Measurements from ENCODE around the gene LANCL3. TPM values are rescaled to one million over a fixed set of nuclear protein-coding genes. Genes with fewer than 3 reads are reported as not detected.

LANCL3 gene
- total RNA-seq, 1 donor from 2014 or later, result 0.18 TPM

- H3K4me1 Mint-ChIP-seq, result no peaks in the 10 kb centered on the region
- no peaks in the 10 kb centered on the region for H3K36me3 Mint-ChIP-seq
- H3K9me3 Mint-ChIP-seq, result peaks cover 22% of the 10 kb centered on the region
- H3K27ac Mint-ChIP-seq, result no peak overlapping the region
- DNase-seq (ENCODE audit: low spot score in 2 of 2, unreplicated experiment in 2 of 2), result no peak
- no peak overlapping the region for H3K4me3 Mint-ChIP-seq
- peaks cover 2% of the 10 kb centered on the region for H3K27me3 Mint-ChIP-seq (ENCODE audit: low read depth)
- TF ChIP-seq CTCF (IDR thresholded peaks at IDR 0.05; ENCODE audit: unreplicated experiment), result no peak
Measured at GRCh38 chrX:37653397-37654085, 82.1 kb downstream of the LANCL3 start.

- Mint-ChIP-seq H3K27me3 (ENCODE audit: low read depth) (peaks cover 2% of the 10 kb centered on the region), H3K4me3 (no peak overlapping the region), H3K36me3 (no peaks in the 10 kb centered on the region), H3K9me3 (peaks cover 20% of the 10 kb centered on the region), H3K27ac (no peak overlapping the region), H3K4me1 (no peaks in the 10 kb centered on the region)
- DNase-seq (ENCODE audit: low spot score in 2 of 2, unreplicated experiment in 2 of 2), result no peak
- TF ChIP-seq CTCF (IDR thresholded peaks at IDR 0.05; ENCODE audit: unreplicated experiment), result no peak
Measured at GRCh38 chrX:37658343-37659030, 87.0 kb downstream of the LANCL3 start.

GRCh38 chrX:37659047-37659446 is 87.6 kb downstream of the LANCL3 start:
- Mint-ChIP-seq H3K27ac (no peak overlapping the region), H3K4me3 (no peak overlapping the region), H3K4me1 (no peaks in the 10 kb centered on the region), H3K27me3 (ENCODE audit: low read depth) (peaks cover 2% of the 10 kb centered on the region), H3K9me3 (peaks cover 16% of the 10 kb centered on the region), H3K36me3 (no peaks in the 10 kb centered on the region)
- DNase-seq (ENCODE audit: low spot score in 2 of 2, unreplicated experiment in 2 of 2), result no peak
- no peak for TF ChIP-seq CTCF (IDR thresholded peaks at IDR 0.05; ENCODE audit: unreplicated experiment)

DNA sequence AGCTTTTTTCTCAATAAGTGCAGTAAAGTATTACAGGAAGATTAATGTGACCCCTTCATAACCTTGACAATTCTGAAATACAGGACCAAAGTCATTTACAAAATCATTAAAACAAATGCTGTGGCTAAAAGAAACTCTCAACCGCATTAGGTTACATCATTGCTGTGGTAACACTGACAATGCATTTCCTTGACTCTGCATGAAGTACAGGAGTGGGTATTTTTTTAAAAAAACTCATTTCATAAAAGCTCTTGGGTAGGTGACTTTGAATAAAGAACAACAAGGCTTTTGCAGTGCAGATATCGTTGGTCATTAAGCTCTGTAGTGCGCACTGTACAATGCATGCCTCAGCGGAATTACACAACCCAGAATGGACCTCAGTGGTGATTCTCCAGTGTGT is 90.7 kb downstream of the LANCL3 start:
- no peak for TF ChIP-seq CTCF (IDR thresholded peaks at IDR 0.05; ENCODE audit: unreplicated experiment)
- Mint-ChIP-seq H3K36me3 (no peaks in the 10 kb centered on the region), H3K27me3 (ENCODE audit: low read depth) (no peaks in the 10 kb centered on the region), H3K4me1 (no peaks in the 10 kb centered on the region), H3K9me3 (peaks cover 21% of the 10 kb centered on the region), H3K4me3 (no peak overlapping the region), H3K27ac (no peak overlapping the region)
- no peak for DNase-seq (ENCODE audit: low spot score in 2 of 2, unreplicated experiment in 2 of 2)

- Mint-ChIP-seq H3K4me3 (no peak overlapping the region), H3K36me3 (no peaks in the 10 kb centered on the region), H3K27ac (no peak overlapping the region), H3K9me3 (peaks cover 14% of the 10 kb centered on the region), H3K27me3 (ENCODE audit: low read depth) (no peaks in the 10 kb centered on the region), H3K4me1 (no peaks in the 10 kb centered on the region)
- TF ChIP-seq CTCF (IDR thresholded peaks at IDR 0.05; ENCODE audit: unreplicated experiment), result no peak
- no peak for DNase-seq (ENCODE audit: low spot score in 2 of 2, unreplicated experiment in 2 of 2)
Measured at GRCh38 chrX:37666516-37666915, 95.1 kb downstream of the LANCL3 start.
